Measurements from ENCODE around the gene BRWD1.
A peak's percentile ranks its signal among the peaks of the same experiment; 100 is the strongest.

BRWD1 gene

DNA sequence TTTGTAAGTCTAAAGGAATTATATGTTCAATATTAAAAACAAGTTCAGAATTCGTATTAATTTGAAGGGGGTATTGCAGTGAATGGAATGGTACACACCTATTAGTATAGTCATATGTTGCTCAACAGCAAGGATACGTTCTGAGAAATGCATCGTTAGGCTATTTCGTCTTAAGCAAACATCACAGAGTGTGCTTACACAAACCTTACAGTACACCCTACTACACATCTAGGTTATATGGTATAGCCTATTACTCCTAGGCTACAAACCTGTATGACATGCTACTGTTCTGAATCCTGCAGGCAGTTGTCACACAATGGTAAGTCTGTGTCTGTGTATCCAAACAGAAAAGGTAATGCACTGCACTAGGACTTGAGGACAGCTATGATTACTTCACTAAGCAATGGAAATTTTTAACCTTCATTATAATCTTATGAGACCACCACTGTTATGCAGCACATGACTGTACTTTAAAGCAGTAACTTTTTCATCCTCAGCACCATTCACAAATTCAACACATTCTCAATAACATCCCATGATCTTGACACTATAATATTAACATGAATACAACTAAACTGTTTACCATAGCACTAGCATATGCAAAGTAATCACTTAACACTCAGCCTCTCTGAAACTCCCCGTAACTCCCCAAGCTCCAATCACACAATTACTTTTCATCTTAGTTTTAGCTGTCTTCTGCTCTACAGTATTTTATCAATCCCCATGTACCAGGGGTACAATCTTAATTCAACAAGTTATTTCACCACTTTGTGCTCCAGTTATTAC is 115.8 kb downstream of the BRWD1 start:
- no peak for DNase-seq (ENCODE audit: low read depth in 3 of 3)

GRCh38 chr21:39196838-39197237 is 116.6 kb downstream of the BRWD1 start:
- no peak for DNase-seq (ENCODE audit: low read depth in 3 of 3)

- DNase-seq (ENCODE audit: low read depth in 3 of 3): no peak
These were observed 117.1 kb downstream of the BRWD1 start for GRCh38 chr21:39196310-39196709.

DNA sequence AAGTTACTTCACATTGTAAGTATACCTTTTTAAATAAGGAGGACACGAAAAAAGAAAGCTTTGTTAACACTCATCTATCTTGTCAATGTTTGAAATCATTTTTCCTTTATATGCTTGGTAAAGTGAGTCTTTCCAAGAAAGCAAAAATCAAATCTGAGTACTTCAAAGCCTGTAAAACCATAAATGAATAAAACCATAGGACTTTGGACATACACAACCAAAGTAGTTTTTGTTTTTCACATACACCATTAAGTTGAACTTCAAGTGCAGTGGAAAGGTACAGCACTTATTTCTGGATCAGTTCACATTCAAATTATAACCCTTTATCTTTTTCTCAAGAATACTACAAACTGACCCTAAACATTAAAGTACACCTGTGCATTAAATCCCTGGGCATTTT is 120.1 kb downstream of the BRWD1 start:
- DNase-seq (ENCODE audit: low read depth in 3 of 3): no peak

GRCh38 chr21:39189857-39190604 is 123.4 kb downstream of the BRWD1 start:
- DNase-seq (ENCODE audit: low read depth in 3 of 3): no peak

DNA sequence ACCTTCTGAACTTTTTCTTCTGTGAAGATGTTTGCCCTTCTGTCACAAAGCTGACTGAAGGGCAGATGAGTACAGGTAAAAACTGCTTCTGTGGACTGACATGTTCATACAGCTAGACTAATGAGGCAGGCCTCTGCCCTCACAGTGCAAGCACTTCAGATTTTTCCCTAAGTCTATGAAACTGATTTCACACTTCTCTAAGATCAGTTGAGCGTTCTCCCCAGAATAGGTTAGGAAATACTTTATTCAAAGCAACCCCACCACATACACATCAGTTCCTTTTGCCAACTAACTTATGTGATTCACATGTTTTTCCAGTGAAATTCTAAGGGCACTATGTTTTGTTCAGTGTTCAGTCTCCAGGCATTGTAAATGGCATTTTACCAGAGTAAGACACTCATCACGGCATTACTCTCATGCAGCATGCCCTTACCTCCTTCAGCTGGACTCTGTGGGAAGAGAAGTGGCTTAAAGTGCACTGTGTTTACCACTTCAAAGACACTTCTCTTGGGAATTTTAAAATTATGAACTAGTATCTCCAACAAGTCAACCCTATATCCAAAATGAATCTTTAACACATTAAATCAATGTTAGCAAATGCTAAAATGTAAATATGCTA is 124.8 kb downstream of the BRWD1 start:
- no peak for DNase-seq (ENCODE audit: low read depth in 3 of 3)

DNA sequence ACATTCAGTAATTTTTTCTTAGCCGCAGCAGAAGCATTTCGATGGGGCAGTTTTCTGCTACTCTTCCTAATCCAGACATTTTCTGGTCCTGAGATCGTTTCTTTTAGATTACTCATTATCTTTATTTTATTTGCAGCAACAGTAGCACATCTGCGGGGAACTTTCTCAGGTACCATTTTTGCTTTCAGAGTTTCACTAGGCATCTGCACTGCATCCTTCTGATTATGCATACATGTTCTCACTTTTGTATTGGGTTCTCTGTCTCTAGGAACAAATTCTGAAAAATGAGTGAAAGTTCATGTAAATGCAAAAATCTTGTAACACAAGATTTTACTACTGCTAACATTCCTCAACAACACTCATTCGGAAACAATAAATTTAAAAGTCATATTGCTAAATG is 126.3 kb downstream of the BRWD1 start:
- no peak for DNase-seq (ENCODE audit: low read depth in 3 of 3)

- no peak for DNase-seq (ENCODE audit: low read depth in 3 of 3)
These were observed 126.8 kb downstream of the BRWD1 start for GRCh38 chr21:39186676-39187075.

DNA sequence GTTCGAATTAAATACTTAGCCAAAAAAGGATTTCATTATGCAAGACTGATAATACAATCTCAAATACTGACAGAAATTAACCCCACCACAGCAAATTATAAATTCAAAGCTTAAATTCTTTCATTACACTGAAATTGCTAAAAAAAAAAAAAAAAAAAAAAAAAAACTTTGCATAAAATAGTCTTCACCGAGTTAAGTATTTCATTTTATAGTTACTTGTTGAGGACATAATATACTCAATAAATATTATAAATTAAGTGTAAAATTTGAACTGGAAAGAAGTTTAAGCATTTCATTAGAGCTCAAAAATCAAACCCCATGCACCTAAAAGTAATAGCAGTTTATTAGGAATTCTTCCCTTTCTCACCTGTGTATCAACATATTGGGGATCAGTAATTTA is 128.3 kb downstream of the BRWD1 start:
- DNase-seq (ENCODE audit: low read depth in 3 of 3): no peak

DNA sequence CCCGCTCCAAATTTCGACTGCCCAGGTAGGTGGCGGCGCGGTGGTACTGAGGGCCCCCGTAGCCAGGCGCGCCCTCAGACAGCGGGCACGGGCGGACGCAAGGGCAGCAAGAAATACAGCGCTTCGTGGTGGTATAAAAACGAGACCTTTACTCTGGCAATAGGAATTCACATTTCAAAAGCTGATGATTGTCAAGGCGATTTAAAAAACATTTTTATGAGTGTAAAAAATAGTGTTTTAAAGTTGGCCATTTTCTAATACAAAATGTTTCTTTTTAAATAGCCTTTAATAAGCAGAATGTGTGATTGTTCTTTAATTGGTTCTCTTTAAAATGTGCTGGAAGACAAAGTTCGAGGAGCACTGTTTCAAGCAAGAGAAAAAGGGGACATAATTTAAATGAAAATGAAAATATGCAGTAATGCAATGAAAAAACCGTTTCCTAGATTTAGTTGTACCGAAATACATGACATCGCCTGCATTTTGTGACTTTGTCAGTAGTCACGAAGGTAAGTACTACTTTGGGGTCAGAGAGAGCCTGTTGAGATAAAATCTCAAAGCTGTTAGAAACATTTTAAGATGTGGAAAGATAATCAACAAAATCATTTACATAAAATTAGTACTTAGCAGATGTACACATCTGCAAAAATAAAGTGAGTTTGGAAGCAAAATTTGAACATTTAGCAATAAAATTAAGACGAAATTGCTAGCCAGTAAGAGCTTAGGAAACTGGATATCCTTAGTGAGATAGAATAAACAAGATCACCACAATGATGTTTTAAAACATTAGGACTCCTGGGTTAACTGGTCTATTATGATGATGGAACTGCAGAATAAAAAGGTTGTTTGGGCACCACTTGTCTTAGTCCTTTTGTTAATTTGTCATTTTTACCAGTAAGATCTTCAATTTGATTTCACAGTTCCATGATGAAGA is 129.1 kb downstream of the BRWD1 start:
- DNase-seq (ENCODE audit: low read depth in 3 of 3): no peak

GRCh38 chr21:39183272-39184049 is 130.0 kb downstream of the BRWD1 start, which contains the start of gene PSMG1:
TSS of gene PSMG1 (minus strand) at chr21:39183451. CDS start at chr21:39183385, 66 bp downstream.
- DNase-seq (ENCODE audit: low read depth in 3 of 3): peak; percentile 89 to 95 (median 90)

DNA sequence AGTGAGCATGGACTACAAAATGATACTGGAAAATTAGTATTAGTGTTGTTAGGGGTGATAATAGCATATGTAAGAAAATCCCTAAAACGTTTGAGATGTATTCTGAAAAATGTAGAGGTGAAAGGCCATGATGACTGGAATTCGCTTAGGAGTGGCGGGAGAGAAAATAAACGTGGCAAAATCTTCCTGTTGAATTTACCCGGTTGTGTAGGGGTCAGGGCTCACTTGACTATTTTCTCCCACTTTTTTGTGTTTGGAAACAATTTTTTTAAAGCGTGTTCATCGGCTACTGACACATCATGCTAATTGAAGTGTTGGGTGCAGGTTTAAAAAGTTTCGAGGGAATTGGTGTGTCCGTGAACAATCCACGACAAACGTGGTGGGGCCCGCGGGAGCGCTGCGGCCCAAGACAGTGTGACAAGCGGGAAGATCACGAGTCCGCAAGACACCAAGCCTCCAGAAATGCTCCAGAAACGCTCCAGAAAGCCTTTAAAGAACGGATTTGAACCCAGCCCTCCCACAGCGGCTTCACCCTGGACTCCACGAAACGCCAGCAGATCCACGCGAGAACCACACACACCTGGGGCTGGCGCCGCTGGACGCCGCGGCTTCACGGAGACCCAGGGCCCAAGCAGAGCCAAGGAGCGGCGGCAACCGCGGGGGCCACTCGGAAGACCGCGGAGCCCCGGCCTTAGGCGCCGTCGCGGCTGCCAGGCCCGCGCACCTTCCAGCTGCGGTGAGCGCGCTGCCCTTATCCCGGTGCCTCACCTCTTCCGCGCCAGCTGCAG is 130.8 kb downstream of the BRWD1 start:
- DNase-seq (ENCODE audit: low read depth in 3 of 3): no peak

DNA sequence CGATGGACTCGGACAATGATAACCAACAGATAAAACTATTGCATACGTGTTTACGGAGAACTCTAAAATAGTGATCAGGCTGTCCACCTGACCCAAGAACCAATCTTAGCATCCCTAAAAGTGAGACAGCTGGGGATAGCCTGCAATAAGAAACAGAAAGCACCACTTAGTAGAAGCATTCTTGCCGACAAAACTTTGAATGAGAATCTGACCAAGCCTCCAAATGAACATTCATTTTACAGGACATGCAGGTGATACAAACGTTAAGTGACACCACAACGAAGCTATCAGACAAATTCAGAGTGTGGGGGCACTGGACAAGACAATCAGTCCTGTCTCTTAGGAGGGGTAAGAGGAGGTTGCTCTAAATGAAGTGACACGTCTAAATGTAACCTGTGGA is 131.4 kb downstream of the BRWD1 start:
- no peak for DNase-seq (ENCODE audit: low read depth in 3 of 3)

DNA sequence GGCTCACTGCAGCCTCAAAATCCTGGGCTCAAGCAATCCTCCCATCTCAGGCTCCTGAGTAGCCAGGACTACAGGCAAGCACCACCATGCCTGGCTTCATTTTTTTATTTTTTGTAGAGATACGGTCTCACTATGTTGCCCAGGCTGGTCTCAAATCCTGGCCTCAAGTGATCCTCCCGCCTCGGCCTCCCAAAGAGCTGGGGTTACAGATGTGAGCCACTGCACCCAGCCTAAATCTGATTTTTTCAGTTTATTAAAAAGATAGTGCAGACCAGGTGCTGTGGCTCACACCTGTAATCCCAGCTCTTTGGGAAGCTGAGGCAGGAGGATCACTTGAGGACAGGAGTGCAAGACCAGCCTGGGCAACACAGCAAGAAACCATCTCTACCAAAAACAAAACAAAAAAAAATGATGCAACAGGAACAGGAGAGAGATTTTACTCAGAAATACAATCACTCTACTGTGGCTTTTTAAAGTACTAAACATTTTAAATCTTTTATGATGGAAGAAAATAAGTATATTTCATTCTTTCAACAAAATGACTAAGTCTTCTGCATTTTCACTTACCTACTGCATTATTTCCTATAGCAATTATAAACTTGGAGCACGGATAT is 132.1 kb downstream of the BRWD1 start:
- DNase-seq (ENCODE audit: low read depth in 3 of 3): no peak

GRCh38 chr21:39180429-39181019 is 132.9 kb downstream of the BRWD1 start:
- no peak for DNase-seq (ENCODE audit: low read depth in 3 of 3)

DNA sequence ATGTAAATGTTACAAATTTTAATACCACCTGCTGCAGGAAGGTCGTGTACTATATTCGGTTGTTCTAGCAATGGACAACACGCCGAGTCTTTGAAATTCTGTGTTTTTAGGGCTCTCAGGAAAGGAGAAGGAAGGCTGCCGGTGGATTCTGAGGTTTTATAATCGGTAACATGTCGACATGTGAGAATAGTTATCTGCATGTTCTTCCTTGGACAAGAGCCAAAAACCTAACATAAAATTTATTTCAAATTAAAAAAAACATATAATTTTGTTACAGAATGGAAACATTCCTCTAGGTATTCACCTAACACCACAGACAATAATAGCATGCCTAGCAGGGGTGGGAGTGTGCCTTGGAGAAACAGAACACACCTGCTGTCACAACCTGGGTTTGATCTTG is 135.0 kb downstream of the BRWD1 start:
- DNase-seq (ENCODE audit: low read depth in 3 of 3): no peak

GRCh38 chr21:39176271-39176709 is 137.1 kb downstream of the BRWD1 start:
- no peak for DNase-seq (ENCODE audit: low read depth in 3 of 3)

- no peak for DNase-seq (ENCODE audit: low read depth in 3 of 3)
These were observed 137.8 kb downstream of the BRWD1 start for GRCh38 chr21:39175665-39176064.

DNA sequence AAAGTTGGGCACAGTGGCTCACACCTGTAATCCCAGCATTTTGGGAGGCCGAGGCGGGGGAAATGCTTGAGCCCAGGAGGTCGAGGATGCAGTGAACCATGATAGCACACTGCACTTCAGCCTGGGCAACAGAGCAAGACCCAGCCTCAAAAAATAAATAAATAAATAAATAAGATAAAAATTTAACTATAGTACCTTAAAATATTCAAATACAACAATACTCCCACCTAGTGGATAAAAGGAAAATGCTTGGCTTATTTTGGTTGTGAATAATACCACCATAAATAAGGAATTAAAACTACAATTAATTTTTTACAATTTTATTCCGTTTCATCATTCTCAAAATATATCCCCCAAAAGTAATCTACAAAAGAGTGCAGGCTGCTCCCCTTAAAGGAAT is 138.3 kb downstream of the BRWD1 start:
- no peak for DNase-seq (ENCODE audit: low read depth in 3 of 3)
